ENCODE data around the gene CCDC69. TPM values are rescaled to one million over a fixed set of nuclear protein-coding genes. Genes with fewer than 3 reads are reported as not detected.
A peak's percentile ranks its signal among the peaks of the same experiment; 100 is the strongest.
"Not testable (repeated sequence)": the region's sequence is repeated elsewhere in the genome, so short reads cannot be mapped to it uniquely, and the experiment has no call there.

CCDC69 gene
- total RNA-seq, 2 donors from 2014 or later = 70.6 to 72.4 TPM

GRCh38 chr5:151180291-151180690, 43.6 kb downstream of the CCDC69 start:
- intact Hi-C loops (cut with DNase I) = no loop called here
- no peak for DNase-seq (ENCODE audit: low spot score)

- no peak for DNase-seq (ENCODE audit: low spot score)
- intact Hi-C loops (cut with DNase I) = loop anchor here in 1 of 2 donors (10.0 kb wide), 1 partner anchor 45 kb away; the partner anchor contains the start of gene CCDC69
These were observed 44.4 kb downstream of the CCDC69 start for GRCh38 chr5:151179489-151179840.

DNA sequence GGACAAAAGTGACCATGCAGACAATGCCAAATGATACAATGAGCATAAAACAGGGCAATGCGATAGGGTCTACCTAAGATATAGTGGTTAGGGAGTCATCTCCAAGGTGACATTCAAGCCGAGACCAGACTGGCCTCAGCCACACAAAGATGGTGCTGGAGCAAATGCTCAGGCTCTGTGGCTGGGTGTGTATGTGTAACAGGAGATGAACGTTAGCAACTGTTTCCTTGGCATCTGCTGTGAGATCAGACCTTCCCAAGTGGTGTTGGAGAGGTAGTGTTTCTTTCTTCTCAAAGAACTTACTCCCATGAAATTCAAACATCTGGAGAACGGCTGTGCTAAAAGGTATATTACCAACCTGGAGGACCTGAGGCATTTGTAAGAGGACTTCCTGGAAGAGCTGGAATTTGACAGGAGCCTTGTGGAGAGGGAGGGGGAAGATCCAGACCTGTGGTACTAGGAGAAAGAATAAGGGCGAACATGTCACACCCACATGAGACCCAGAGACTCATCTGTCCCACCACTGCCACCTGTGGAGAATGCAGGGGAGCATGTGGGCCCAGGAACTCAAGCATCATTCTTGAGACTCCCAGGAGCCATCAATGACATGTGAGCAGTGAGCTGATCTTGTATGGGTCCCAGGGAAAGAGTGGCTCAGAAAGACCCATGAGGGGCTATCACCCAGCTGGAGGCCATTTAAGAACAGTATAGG, 45.0 kb downstream of the CCDC69 start:
- intact Hi-C loops (cut with DNase I) = loop anchor here in 1 of 2 donors (10.0 kb wide), 1 partner anchor 46 kb away; the partner anchor contains the start of gene CCDC69
- no peak for DNase-seq (ENCODE audit: low spot score)

DNA sequence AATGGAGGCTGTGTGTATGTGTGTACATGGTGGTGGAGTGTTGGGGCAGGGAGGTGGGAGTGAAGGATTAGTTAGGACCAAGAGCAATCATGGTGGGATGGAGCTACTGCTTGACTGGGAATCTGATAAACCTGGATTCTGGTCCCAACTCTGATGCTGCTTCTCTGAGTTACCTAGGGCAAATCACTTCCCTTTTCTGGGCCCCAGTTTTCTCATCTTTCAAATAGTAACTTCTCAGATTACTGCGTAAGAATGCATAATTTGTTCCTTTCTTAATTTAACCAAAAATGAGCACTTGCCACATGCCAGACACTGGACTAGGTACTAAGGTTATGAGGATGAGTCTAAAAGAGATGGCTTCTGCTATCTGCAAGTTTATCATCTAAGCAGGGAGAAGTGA, 45.5 kb downstream of the CCDC69 start:
- DNase-seq (ENCODE audit: low spot score) = no peak
- intact Hi-C loops (cut with DNase I) = loop anchor here in 1 of 2 donors (10.0 kb wide), 1 partner anchor 46 kb away; the partner anchor contains the start of gene CCDC69

DNA sequence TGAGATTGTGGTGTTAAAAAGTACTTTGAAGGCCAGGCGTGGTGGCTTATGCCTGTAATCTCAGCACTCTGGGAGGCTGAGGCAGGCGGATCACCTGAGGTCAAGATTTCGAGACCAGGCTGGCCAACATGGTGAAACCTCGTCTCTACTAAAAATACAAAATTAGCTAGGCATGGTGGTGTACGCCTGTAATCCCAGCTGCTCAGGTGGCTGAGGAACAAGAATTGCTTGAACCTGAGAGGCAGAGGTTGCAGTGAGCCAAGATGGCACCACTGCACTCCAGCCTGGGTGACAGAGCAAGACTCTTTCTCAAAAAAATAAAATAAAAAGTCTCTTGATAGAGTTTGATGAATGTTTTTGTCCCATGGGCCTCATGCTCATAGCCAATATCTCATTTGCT, 47.6 kb downstream of the CCDC69 start:
- not testable (repeated sequence) for DNase-seq (ENCODE audit: low spot score)
- intact Hi-C loops (cut with DNase I) = loop anchor here in 1 of 2 donors (10.0 kb wide), 1 partner anchor 49 kb away; the partner anchor contains the start of gene CCDC69

- DNase-seq (ENCODE audit: low spot score) = peak; percentile 74
- intact Hi-C loops (cut with DNase I) = loop anchor here in 1 of 2 donors (10.0 kb wide), 1 partner anchor 50 kb away; the partner anchor contains the start of gene CCDC69
These were observed 49.2 kb downstream of the CCDC69 start for GRCh38 chr5:151174612-151175101.

GRCh38 chr5:151173711-151174611, 49.9 kb downstream of the CCDC69 start:
- peak; percentile 36 for DNase-seq (ENCODE audit: low spot score)
- intact Hi-C loops (cut with DNase I) = loop anchor here in 1 of 2 donors (10.0 kb wide), 1 partner anchor 51 kb away; the partner anchor contains the start of gene CCDC69

DNA sequence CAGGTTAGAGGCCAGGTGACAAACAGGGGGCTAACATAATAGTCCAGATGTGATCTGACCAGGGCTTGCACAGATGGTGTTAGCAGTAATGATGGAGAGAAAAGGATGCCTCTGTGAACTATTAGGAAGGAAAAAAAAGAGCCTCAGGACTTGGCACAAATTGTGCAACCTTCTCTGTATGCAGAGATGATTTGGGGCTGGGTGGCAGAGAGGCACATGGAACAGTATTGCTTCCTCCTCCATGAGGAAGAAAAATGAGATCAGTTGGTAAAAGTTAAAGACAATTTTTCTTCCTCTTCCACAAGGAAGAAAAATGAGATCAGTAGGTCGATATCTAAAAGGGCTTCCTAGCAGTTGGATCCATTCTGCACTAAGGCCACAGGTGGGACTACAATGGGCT, 52.4 kb downstream of the CCDC69 start:
- intact Hi-C loops (cut with DNase I) = loop anchor here in 1 of 2 donors (10.0 kb wide), 1 partner anchor 53 kb away; the partner anchor contains the start of gene CCDC69
- DNase-seq (ENCODE audit: low spot score) = no peak

GRCh38 chr5:151168602-151169344, 55.1 kb downstream of the CCDC69 start:
- DNase-seq (ENCODE audit: low spot score) = peak; percentile 38
- intact Hi-C loops (cut with DNase I) = no loop called here

GRCh38 chr5:151167022-151167421, 56.9 kb downstream of the CCDC69 start:
- DNase-seq (ENCODE audit: low spot score) = peak; percentile 40
- intact Hi-C loops (cut with DNase I) = loop anchor here in 1 of 2 donors (1.0 kb wide), 1 partner anchor 23 kb away; no protein-coding TSS in a partner anchor

DNA sequence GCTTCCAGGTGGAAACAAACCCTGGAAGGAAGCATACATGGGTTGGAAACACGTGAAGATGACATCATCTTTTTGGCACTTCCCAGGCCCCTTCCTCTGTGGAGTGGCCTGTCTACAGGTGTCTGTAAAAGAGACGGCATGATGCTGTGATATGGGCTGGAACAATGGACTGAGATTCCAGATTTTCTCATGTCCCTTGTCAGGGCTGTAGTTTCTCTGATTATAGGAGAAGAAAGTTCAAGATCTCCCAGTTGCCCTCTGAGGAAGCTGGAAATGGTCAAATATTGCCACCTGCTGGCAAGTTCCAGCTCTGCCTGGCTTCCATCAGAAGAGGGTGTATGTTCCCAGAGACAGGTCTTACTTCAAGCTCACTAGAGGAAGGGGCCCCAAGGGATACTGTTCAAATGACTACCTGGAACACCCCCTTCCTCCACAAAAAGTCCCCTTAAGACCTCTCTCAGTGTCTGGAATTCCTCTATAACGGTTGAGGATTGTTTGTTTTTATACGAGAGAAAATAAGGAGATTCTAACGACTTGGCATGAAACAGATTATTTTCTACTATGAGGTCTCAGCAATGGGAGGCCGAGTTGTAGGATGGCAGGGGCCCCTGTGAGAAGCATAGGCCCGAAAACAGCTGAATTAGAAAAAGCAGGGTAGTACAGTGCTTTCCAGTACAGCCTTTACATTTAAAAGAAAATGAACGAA, 59.1 kb downstream of the CCDC69 start:
- intact Hi-C loops (cut with DNase I) = loop anchor here (5.0 kb wide), 2 partner anchors 38 to 113 kb away; no protein-coding TSS in a partner anchor
- peak; percentile 89 for DNase-seq (ENCODE audit: low spot score)

- no peak for DNase-seq (ENCODE audit: low spot score)
- intact Hi-C loops (cut with DNase I) = loop anchor here (5.0 kb wide), 2 partner anchors 35 to 110 kb away; no protein-coding TSS in a partner anchor
These were observed 61.1 kb downstream of the CCDC69 start for GRCh38 chr5:151162776-151163175.

GRCh38 chr5:151159649-151160373, 64.1 kb downstream of the CCDC69 start:
- no peak for DNase-seq (ENCODE audit: low spot score)
- intact Hi-C loops (cut with DNase I) = loop anchor here (5.0 kb wide), 2 partner anchors 33 to 108 kb away; no protein-coding TSS in a partner anchor

DNA sequence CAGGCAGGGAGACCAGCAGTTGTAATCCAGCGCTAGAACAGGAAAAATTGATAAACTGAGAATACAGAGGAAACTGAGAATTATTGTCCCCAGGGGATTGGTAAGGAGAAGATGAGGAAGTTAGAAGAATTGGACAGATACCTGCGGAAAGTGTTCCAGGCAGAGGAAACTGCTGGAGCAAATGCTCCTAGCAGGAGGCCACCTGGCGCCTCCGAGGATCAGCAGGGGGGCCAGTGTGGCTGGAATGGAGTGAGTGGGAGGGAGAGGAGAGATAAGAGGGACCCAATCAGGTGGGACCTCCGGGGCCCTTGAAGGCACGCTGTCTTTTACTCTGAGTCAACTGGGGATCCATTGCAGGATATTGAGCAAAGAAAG, 65.6 kb downstream of the CCDC69 start:
- intact Hi-C loops (cut with DNase I) = no loop called here
- no peak for DNase-seq (ENCODE audit: low spot score)

- intact Hi-C loops (cut with DNase I) = no loop called here
- DNase-seq (ENCODE audit: low spot score) = peak; percentile 96
These were observed 66.2 kb downstream of the CCDC69 start, which contains the start of gene ANXA6 for GRCh38 chr5:151157426-151158286. TSS of gene ANXA6 (minus strand) at chr5:151157779. CDS start at chr5:151147901, 9,878 bp downstream.

Measured in posterior vena cava (tissue), 2 donors.